ENCODE data around the gene ZNF750.

DNA sequence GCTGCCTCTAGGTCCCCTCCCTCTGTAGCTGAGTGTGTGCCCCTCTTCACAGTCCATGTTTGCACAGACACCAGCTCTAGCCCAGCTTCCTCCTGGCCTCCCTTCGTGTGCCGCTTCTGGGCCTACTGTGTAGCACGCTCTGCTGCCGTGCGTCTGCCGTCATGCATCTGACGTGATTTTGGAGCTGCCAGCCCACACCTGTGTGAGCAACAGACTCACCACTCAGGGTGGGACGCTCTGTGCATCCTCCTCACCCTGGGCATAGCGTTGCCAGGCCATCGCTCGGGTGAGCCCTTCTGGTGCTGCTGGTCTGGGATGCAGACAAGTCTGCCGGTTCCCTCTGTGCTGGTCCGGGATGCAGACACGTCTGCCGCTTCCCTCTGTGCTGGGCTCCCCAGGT, 39.4 kb upstream of the ZNF750 start:
- TF ChIP-seq POLR2A (IDR thresholded peaks at IDR 0.05; ENCODE audit: low read depth, low read length) = no peak
- no peak for TF ChIP-seq TAF1 (IDR thresholded peaks at IDR 0.05; ENCODE audit: borderline replicate concordance, low read depth, low read length)

Data from GM12892 (cell line).